OCI-LY1 (cell line): Measurements from ENCODE around the gene TMEM218.

Experiments
- H2AFZ ChIP-seq: fragments of 200-600 bp; sonication (generic), shearing (Covaris generic); 2 replicates; pipeline ENCODE4 v1.6.0; 2014; ENCODE audit warnings: antibody characterized with exemption, mild to moderate bottlenecking, low read length
- H3F3A ChIP-seq: fragments of 200-600 bp; sonication (generic), shearing (Covaris generic); 2 replicates; pipeline ENCODE4 v1.6.0; 2014; ENCODE audit warnings: mild to moderate bottlenecking, antibody characterized with exemption, low read length, moderate library complexity; ENCODE audit not compliant: insufficient read depth
- H3K27ac ChIP-seq: fragments of 200-600 bp; sonication (generic); 2 replicates; pipeline ENCODE4 v1.5.1; 2014; ENCODE audit warnings: low read length, mixed run types, mild to moderate bottlenecking, low read depth; ENCODE audit not compliant: poor library complexity, severe bottlenecking
- H3K27me3 ChIP-seq: fragments of 200-600 bp; sonication (generic); 2 replicates; pipeline ENCODE4 v1.6.0; 2014; ENCODE audit warnings: antibody characterized with exemption, mild to moderate bottlenecking, low read length, moderate library complexity; ENCODE audit not compliant: insufficient read depth
- H3K36me3 ChIP-seq: fragments of 200-600 bp; sonication (generic); 2 replicates; pipeline ENCODE4 v1.6.1; 2014; ENCODE audit warnings: mild to moderate bottlenecking, antibody characterized with exemption, low read length, moderate library complexity, mixed read lengths; ENCODE audit not compliant: insufficient read depth
- H3K4me1 ChIP-seq: fragments of 200-600 bp; sonication (generic); 2 replicates; pipeline ENCODE4 v1.5.1; 2014; ENCODE audit warnings: mild to moderate bottlenecking, low read length, moderate library complexity; ENCODE audit not compliant: insufficient read depth, severe bottlenecking
- H3K4me2 ChIP-seq: fragments of 200-600 bp; sonication (generic), shearing (Covaris generic); 2 replicates; pipeline ENCODE4 v1.6.1; 2014; ENCODE audit warnings: low read length
- H3K4me3 ChIP-seq: fragments of 200-600 bp; sonication (generic); 2 replicates; pipeline ENCODE4 v1.5.1; 2014; ENCODE audit warnings: low read length, low read depth, mild to moderate bottlenecking, mixed read lengths; ENCODE audit not compliant: poor library complexity, severe bottlenecking
- H3K79me2 ChIP-seq: fragments of 200-600 bp; shearing (Covaris generic); 2 replicates; pipeline ENCODE4 v1.6.1; 2016; ENCODE audit warnings: mixed run types, low read length, mixed read lengths; ENCODE audit not compliant: insufficient read depth
- H3K9ac ChIP-seq: fragments of 200-600 bp; sonication (generic), shearing (Covaris generic); 2 replicates; pipeline ENCODE4 v1.6.1; 2014; ENCODE audit warnings: mild to moderate bottlenecking, low read length, mixed read lengths
- H3K9me2 ChIP-seq: fragments of 200-600 bp; sonication (generic), shearing (Covaris generic); 2 replicates; pipeline ENCODE4 v1.6.1; 2014; ENCODE audit warnings: low read depth, mild to moderate bottlenecking, low read length, mixed read lengths
- H3K9me3 ChIP-seq: fragments of 200-600 bp; shearing (Covaris generic); 2 replicates; pipeline ENCODE4 v1.6.1; 2014; ENCODE audit warnings: low read length, mixed read lengths
- H4K20me1 ChIP-seq: fragments of 200-600 bp; sonication (generic), shearing (Covaris generic); 2 replicates; pipeline ENCODE4 v1.6.0; 2016; ENCODE audit warnings: mild to moderate bottlenecking, low read length; ENCODE audit not compliant: insufficient read depth
- EZH2 ChIP-seq: fragments of 200-600 bp; sonication (generic), shearing (Covaris generic); IDR thresholded peaks from 2 replicates; pipeline ENCODE4 v1.8.0; 2017; ENCODE audit warnings: borderline replicate concordance, mixed run types, mild to moderate bottlenecking, antibody characterized with exemption, low read length, moderate library complexity, mixed read lengths
- TF ChIP-seq, protein P1 (sequence below): fragments of 200-600 bp; sonication (generic), shearing (Covaris generic); IDR thresholded peaks from 2 replicates; pipeline ENCODE4 v1.5.1; 2017; ENCODE audit warnings: mild to moderate bottlenecking, antibody characterized with exemption, low read length, moderate library complexity, mixed read lengths

Gene TMEM218

GRCh38 chr11:125073616-125074483 lies 37.6 kb downstream of the TMEM218 start:
- H2AFZ ChIP-seq: no peak overlapping the region
- no peaks in the 10 kb centered on the region for H3K27me3 ChIP-seq
- H3K4me1 ChIP-seq: peaks cover 9% of the 10 kb centered on the region
- no peaks in the 10 kb centered on the region for H3F3A ChIP-seq
- H3K9me2 ChIP-seq: no peaks in the 10 kb centered on the region
- no peak overlapping the region for H3K4me3 ChIP-seq
- TF ChIP-seq, protein P1, sequence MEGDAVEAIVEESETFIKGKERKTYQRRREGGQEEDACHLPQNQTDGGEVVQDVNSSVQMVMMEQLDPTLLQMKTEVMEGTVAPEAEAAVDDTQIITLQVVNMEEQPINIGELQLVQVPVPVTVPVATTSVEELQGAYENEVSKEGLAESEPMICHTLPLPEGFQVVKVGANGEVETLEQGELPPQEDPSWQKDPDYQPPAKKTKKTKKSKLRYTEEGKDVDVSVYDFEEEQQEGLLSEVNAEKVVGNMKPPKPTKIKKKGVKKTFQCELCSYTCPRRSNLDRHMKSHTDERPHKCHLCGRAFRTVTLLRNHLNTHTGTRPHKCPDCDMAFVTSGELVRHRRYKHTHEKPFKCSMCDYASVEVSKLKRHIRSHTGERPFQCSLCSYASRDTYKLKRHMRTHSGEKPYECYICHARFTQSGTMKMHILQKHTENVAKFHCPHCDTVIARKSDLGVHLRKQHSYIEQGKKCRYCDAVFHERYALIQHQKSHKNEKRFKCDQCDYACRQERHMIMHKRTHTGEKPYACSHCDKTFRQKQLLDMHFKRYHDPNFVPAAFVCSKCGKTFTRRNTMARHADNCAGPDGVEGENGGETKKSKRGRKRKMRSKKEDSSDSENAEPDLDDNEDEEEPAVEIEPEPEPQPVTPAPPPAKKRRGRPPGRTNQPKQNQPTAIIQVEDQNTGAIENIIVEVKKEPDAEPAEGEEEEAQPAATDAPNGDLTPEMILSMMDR: no peak
- TF ChIP-seq EZH2: no peak
- H3K27ac ChIP-seq: no peak overlapping the region
- H4K20me1 ChIP-seq: no peaks in the 10 kb centered on the region
- no peak overlapping the region for H3K9ac ChIP-seq
- H3K79me2 ChIP-seq: no peaks in the 10 kb centered on the region
- H3K4me2 ChIP-seq: no peak overlapping the region
- H3K36me3 ChIP-seq: no peaks in the 10 kb centered on the region
- H3K9me3 ChIP-seq: no peaks in the 10 kb centered on the region

- Histone ChIP-seq H3K9ac (no peak overlapping the region), H3K36me3 (no peaks in the 10 kb centered on the region), H3K4me2 (no peak overlapping the region), H3K4me1 (peaks cover 9% of the 10 kb centered on the region), H4K20me1 (no peaks in the 10 kb centered on the region), H3K4me3 (no peak overlapping the region), H3F3A (no peaks in the 10 kb centered on the region), H3K27ac (no peak overlapping the region), H3K9me3 (no peaks in the 10 kb centered on the region), H3K27me3 (no peaks in the 10 kb centered on the region), H2AFZ (no peak overlapping the region), H3K79me2 (no peaks in the 10 kb centered on the region), H3K9me2 (no peaks in the 10 kb centered on the region)
- TF ChIP-seq EZH2: no peak
- TF ChIP-seq, protein P1: no peak
Measured at GRCh38 chr11:125072961-125073590, 38.4 kb downstream of the TMEM218 start.

GRCh38 chr11:125072218-125072960 lies 39.0 kb downstream of the TMEM218 start:
- Histone ChIP-seq H3K27me3 (no peaks in the 10 kb centered on the region), H3F3A (no peaks in the 10 kb centered on the region), H3K27ac (no peak overlapping the region), H3K9me2 (no peaks in the 10 kb centered on the region), H3K4me2 (no peak overlapping the region), H3K9ac (no peak overlapping the region), H3K4me3 (no peak overlapping the region), H3K36me3 (no peaks in the 10 kb centered on the region), H4K20me1 (no peaks in the 10 kb centered on the region), H3K79me2 (no peaks in the 10 kb centered on the region), H3K4me1 (peaks cover 9% of the 10 kb centered on the region), H2AFZ (no peak overlapping the region), H3K9me3 (no peaks in the 10 kb centered on the region)
- TF ChIP-seq EZH2: no peak
- TF ChIP-seq, protein P1: no peak
